GM04503 (cell line): ENCODE data around the gene EMID1.
"Not testable (repeated sequence)": the region's sequence is repeated elsewhere in the genome, so short reads cannot be mapped to it uniquely, and the experiment has no call there.

Source experiments
- DNase-seq: peaks from one replicate; pipeline ENCODE4 v3.0.0-alpha.2; 2012; ENCODE audit warnings: low read depth

EMID1 gene

DNA sequence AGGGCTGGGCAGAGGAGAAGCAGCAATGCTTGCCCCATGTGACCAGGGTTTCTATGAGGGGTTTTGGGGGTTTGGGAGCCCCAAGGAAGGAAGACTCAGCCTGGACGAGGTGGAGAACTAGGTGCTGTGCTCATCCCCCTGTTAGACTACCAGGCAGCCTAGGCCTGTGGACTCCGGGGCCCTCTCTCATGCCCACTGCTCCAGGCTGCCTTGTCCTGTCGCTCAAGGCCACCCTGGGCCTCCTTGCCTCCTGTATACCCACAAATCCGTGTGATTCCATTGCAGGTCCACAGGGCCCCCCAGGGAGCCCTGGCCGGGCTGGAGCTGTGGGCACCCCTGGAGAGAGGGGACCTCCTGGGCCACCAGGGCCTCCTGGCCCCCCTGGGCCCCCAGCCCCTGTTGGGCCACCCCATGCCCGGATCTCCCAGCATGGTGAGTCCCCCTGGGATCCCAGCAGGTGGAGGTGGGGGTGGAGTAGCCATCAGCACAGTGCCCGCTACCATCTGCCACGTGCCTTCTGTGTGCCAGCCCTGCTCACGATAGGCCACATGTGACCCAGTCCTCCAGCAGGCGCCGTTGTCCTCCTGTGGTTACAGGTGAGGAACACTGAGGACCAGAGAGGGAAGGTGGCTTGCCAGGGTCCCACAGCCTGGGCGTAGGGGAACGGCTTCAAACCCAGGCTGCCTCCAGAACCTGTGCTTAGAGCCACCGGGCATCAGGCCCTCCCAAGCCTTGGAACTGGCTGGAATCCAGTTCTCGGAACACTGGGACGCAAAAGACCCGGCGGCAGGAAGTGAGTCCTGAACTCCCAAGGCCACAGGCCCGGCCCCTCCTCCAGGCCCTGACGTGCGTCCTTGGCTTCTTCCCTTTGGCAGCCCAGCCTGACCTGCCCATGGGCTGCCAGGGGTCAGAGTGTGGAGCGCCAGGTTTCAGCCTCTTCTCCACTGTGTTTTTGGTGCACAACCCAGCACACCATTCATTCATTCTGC is 26.6 kb downstream of the EMID1 start:
- no peak for DNase-seq

- DNase-seq = no peak
Measured at GRCh38 chr22:29233277-29233877, 27.7 kb downstream of the EMID1 start.

DNA sequence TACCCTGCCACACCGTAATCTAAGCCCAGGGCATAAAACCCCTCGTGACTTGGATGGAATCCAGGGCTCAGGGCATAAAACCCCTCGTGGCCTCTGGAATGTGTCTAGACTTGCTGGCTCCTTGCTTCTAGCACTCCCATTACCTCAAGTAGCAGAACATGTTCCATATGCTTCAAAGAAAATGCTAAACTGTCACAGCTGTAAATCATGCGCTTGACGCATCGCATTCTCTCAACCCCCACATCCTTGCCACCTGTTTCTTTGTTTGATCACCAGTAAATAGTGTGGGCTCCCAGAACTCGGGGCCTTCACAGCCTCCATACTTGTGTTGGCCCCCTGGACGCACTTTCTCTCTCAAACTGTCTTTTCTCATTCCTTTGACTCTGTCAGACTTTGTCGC is 34.8 kb downstream of the EMID1 start:
- DNase-seq = not testable (repeated sequence)

DNA sequence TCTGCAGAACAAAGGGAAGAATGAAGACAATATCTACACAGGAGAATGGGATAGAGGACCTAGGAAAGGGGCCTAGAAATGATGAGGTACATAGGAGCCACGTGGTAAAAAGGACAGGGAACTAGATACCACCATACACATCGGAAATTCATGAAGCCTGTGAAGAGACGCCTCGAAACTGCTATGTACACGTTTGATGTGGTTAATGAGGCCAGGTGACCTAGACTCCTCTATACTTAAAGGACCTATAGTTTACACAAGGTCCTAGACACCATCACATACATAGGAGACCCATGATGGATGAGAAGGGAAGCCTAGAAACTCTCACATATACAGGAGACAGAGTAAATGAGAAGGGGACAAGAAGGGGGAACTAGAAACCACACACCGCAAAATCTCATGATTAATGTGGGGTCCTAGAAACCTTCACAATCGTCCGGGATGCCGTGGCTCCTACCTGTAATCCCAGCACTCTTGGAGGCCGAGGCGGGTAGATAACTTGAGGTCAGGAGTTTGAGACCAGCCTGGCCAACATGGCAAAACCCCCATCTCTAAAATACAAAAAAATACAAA is 38.3 kb downstream of the EMID1 start:
- no peak for DNase-seq

DNA sequence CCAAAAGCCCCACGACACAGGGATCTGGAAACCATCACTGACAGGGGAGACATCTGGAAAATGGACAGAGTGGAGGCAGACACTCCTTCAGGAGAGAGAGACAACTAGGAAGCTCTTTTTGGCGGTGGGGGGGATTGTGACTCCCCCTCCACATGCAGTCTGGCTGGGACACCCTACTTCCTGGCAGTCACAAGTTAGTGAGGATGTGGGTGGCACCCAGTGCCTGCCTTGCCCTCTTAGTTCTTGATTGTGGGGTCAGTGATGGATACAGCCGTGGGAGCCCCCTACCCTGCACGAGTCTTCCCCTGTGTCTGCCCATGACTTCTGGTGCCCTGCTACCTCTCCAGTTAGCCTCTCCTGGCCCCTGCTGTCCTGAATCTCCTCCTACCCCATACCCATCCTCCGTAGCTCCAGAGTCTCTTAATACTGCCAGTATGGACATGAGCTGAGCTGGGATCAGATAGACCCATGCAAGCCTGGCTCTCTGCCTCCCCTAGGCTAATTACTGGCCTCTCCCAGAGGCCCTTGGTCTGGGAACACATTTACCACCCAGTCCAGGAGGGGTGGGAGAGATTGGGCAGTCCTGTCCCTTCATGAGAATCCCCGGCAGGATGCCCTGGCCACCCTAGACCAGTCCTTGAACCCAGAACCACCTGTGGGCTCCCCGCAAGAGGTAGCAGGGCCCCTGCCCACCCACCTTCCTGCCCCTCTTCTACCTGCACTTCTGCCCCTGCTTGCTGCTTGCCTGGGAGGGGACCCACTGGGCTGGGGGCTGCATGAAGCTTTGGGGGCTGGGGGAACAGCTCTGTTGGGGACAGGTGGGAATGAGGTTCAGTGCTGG is 39.3 kb downstream of the EMID1 start:
- no peak for DNase-seq

GRCh38 chr22:29245626-29246385 is 40.1 kb downstream of the EMID1 start:
- no peak for DNase-seq

DNA sequence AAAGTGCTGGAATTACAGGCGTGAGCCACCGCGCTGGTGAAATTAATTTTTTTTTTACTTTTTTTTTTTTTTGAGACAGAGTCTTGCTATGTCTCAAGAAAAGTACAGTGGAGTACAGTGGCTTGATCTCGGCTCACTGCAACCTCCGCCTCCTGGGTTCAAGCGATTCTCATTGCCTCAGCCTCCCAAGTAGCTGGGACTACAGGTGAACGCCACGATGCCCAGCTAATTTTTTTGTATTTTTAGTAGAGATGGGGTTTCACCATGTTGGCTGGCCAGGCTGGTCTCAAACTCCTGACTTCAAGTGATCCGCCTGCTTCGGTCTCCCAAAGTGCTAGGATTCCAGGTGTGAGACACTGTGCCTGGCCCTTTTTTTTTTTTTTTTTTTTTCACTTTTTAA is 42.2 kb downstream of the EMID1 start:
- DNase-seq = not testable (repeated sequence)

- DNase-seq = no peak
Measured at GRCh38 chr22:29251265-29251664, 45.6 kb downstream of the EMID1 start.

DNA sequence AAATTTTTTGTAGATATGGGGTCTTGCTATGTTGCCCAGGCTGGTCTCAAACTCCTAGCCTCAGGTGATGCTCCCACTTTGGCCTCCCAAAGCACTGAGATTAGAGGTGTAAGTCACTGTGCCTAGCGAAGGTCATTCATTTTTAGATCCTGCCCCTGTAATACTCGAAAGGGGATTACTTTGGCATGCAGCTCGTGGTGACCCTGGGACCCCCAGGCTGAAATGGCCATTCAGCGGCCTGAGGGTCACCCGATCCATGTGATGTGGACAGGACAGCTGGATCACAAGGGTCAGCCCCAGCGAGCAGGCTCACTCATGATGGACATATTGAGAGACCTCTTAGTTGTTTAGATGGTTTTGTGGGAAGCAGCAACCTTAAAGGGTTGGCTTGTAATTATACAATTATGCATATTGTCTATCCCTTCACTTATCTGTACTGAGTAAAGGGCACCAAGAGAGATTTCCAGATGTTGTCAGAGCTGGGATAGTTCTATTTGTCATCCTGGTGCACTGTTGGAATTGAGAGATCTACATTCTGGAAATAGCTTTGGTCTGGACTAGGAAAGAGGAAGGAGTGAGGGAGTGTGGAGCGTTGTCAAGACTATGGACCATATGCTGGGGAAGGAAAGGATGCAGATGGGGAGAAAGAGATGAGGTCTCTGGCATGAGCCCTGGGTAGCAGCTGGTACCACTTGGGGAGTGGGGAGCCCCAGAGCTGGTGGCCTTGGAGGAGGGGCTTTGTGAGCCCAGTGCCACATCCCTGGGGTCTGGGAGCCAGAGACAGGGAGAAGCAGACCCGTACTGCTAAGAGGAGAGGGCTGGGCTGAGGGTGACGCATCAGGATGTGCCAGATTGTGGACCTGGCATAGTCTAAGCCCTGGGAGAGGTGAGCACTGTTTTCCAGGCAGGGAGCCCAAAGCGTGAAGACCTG is 46.5 kb downstream of the EMID1 start:
- no peak for DNase-seq

DNA sequence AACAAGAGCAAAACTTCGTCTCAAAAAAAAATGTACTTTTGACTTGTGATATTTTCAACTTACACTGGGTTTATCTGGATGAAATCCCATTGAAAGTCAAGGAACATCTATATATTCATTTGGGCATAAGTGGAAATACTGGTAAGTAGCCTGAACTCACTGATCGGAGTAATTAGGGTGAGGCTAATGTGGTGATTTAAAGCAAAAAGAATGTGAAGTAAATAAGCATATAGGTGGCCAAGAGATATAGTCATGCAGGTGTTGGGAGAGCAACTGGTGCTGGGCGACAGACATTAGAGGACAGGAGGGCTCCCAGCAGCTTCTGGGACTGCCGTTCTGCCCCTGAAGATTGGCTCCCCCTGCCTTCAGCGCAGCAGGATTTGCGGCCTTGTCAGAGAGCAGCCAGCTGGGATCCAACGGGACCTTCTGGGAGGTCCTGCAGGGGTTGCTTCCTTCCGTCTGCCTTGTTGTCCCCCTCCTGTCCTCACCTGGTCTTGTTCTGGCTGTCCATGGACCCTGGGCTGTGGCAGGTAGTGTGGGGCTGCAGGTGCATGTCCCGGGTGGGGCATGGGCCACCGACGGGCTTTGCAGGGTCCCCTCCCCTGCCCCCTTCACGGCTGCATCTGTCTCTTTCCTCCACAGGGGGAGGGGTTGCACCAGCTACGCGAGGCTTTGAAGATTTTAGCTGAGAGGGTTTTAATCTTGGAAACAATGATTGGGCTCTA is 48.0 kb downstream of the EMID1 start:
- DNase-seq = no peak

- DNase-seq = no peak
Measured at GRCh38 chr22:29254286-29254660, 48.6 kb downstream of the EMID1 start.

- DNase-seq = no peak
Measured at GRCh38 chr22:29255064-29255621, 49.4 kb downstream of the EMID1 start.

DNA sequence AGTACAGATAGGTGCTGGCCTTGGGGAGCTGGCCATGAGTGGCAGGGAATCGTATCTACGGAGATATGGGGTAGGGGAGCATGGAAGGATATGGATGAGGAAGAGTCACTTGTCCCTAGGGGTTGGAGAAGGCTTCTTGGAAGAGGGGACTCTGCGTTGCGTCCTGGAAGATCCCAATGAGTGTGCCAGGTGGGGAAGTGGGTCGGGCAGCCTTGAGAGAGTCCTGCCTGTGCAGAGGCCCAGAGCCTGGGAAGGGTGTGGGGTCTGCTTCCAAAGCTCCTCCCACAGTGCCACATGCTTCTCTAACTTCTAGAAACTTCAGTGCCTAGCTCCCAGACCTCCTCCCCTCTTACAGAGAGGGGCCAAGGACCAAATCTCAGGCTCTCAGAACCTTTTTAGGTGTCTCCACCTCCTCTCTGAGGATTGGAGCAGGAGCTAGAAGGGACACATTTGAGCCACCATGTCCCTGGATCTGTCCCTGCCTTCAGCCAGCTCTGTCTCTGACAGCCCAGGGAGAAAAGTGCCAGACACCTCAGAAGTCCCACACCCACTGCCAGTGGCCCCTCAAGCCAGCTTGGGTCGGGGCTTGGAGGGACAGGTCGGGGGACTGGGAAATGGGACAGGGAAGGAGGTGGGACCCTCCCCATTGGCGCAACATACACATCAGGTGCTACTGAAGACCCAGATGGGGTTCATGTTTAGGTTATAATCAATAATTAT is 51.1 kb downstream of the EMID1 start:
- DNase-seq = no peak

DNA sequence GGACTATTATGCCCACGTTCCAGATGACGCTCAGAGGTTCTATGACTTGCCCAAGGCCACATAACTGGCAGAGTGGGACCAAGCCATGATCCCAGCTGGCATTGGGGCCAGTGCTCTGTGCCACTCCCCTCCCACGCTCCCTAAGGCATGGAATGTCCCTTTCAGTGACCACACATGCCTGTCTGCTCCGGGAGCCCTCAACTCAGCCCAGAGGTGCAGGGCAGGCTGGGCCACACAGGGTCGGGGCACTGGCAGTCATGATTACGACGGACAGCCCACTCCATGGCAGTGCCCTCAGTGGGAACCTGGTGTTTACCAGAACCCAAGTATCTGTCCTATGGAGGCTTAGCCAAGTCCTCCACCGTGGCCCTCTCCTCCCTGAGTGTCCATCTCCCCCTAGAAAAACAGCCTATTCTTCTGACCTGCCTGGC is 52.1 kb downstream of the EMID1 start:
- DNase-seq = no peak

DNA sequence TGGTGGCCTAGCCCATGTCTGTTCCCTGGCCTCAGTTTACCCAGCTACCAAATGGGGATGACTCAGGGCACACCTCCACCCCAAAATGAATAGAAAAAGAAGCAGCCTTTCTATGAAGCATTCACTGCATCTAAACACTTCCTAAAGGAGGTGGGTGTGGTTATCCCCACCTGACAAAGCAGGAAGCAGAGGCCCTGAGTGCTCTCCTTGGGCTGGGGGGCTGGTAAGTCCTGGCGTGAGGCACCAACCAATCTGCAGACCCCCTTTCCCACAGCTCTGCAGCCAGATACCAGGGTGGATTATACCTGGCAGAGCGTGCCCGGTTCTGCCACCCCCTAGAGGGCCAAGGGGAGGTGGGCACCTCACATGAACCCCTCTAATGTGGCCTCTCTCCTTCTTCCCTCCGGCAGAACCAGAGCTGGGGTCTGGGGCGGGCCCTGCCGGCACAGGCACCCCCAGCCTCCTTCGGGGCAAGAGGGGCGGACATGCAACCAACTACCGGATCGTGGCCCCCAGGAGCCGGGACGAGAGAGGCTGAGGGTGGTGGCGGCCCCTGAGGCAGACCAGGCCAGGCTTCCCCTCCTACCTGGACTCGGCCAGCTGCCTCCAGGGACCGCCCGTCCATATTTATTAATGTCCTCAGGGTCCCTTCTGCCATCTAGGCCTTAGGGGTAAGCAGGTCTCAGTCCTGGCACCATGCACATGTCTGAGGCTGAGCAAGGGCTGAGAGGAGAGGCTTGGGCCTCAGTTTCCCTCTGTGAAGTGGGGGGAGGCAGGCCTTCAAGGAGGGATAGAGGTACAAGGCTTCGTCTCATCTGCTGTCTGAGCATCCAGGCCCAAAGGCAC is 52.9 kb downstream of the EMID1 start:
- DNase-seq = no peak

GRCh38 chr22:29259253-29259899 is 53.7 kb downstream of the EMID1 start:
- DNase-seq = no peak

GRCh38 chr22:29260031-29260560 is 54.4 kb downstream of the EMID1 start:
- DNase-seq = no peak
